Natural killer cell (primary cell): Measurements from ENCODE around the gene ALDH3B2. TPM values are rescaled to one million over a fixed set of nuclear protein-coding genes. Genes with fewer than 3 reads are reported as not detected.

Experiments
- ATAC-seq, 3 donors: fragments of 150-1000 bp in 2 of 3; fragments of 200-7000 bp in 1 of 3; cut with Tn5 transposase; 1 replicate in 1 of 3; 2 replicates in 2 of 3; pipeline ENCODE4 v1.10.0; 2021; ENCODE audit warnings: mild to moderate bottlenecking in 2 of 3, moderate library complexity in 2 of 3
- DNase-seq, 2 donors: peaks; one replicate each; pipeline versions ENCODE4 v3.0.0 to v3.0.0-alpha.2; 2013 to 2021; ENCODE audit warnings: mixed read lengths in 1 of 2
- H3K27ac ChIP-seq: one replicate; pipeline ENCODE4 v1.5.1; 2013; ENCODE audit warnings: mild to moderate bottlenecking, low read length
- H3K27me3 ChIP-seq: one replicate; pipeline ENCODE4 v1.6.1; 2013; ENCODE audit warnings: low read length; ENCODE audit not compliant: control insufficient read depth, insufficient read depth
- H3K36me3 ChIP-seq: one replicate; pipeline ENCODE4 v1.6.1; 2013; ENCODE audit warnings: low read length; ENCODE audit not compliant: control insufficient read depth, insufficient read depth
- H3K4me1 ChIP-seq: one replicate; pipeline ENCODE4 v1.6.1; 2013; ENCODE audit warnings: low read length; ENCODE audit not compliant: control insufficient read depth, insufficient read depth
- H3K4me3 ChIP-seq: one replicate; pipeline ENCODE4 v1.5.1; 2013; ENCODE audit warnings: low read length
- H3K9me3 ChIP-seq: one replicate; pipeline ENCODE4 v1.6.1; 2013; ENCODE audit warnings: low read length; ENCODE audit not compliant: control insufficient read depth, insufficient read depth
- H3K27ac Mint-ChIP-seq, 2 donors: one replicate each; pipeline ENCODE4 v1.8.0; 2022; ENCODE audit warnings: mild to moderate bottlenecking in 2 of 2, mixed read lengths in 2 of 2, moderate library complexity in 1 of 2
- H3K27me3 Mint-ChIP-seq, 2 donors: one replicate each; pipeline ENCODE4 v1.8.0; 2022; ENCODE audit warnings: low read depth in 2 of 2, mixed read lengths in 2 of 2
- H3K36me3 Mint-ChIP-seq: one replicate; pipeline ENCODE4 v1.8.0; 2022; ENCODE audit warnings: mixed read lengths
- H3K4me1 Mint-ChIP-seq, 2 donors: one replicate each; pipeline ENCODE4 v1.8.0; 2022; ENCODE audit warnings: mixed read lengths in 2 of 2
- H3K4me3 Mint-ChIP-seq: one replicate; pipeline ENCODE4 v1.8.0; 2022; ENCODE audit warnings: mild to moderate bottlenecking, moderate library complexity, mixed read lengths
- H3K9me3 Mint-ChIP-seq, 2 donors: one replicate each; pipeline ENCODE4 v1.8.0; 2022; ENCODE audit warnings: mixed read lengths in 2 of 2
- CTCF ChIP-seq: fragments of 200-600 bp; IDR thresholded peaks from one replicate; pipeline ENCODE4 v1.8.0; 2022; ENCODE audit warnings: antibody characterized with exemption
- WGBS: methylation state at CpG from one replicate; pipeline ENCODE4 v1.1.7; 2013; ENCODE audit warnings: missing lambda C conversion rate; ENCODE audit not compliant: insufficient coverage; 5-methylcytosine and 5-hydroxymethylcytosine counted together
- intact Hi-C: fragments of 100-400 bp; cut with micrococcal nuclease; formaldehyde crosslinking; loops from one replicate; pipeline ENCODE4 v1.14.2; 2022
- total RNA-seq, 4 donors: library from RNA; stranded (reverse); fragments of 120-200 nt in 1 of 4; gene quantifications; one replicate each; pipeline versions ENCODE4 v1.2.3 to v1.2.4, GENCODE V29; 2013 to 2022

ALDH3B2 gene
- total RNA-seq, 3 donors from 2014 or later (not counting 1 experiment from before 2014, with no cell fraction given): not detected

GRCh38 chr11:67632982-67633755 lies 41.3 kb downstream of the ALDH3B2 start:
- 94% methylated on average over 30 of the region's 30 CpGs for WGBS
- no peak for TF ChIP-seq CTCF
- Histone ChIP-seq H3K36me3 (no peaks in the 10 kb centered on the region), H3K9me3 (no peaks in the 10 kb centered on the region), H3K4me1 (peaks cover 23% of the 10 kb centered on the region), H3K4me3 (no peak overlapping the region), H3K27me3 (no peaks in the 10 kb centered on the region), H3K27ac (no peak overlapping the region)
- intact Hi-C loops: loop anchor here (10.0 kb wide), 1 partner anchor 82 kb away; no protein-coding TSS in a partner anchor
- ATAC-seq: no peak
- peak overlapping the region in 1 of 2 donors; percentile 38 for H3K27ac Mint-ChIP-seq
- H3K27me3 Mint-ChIP-seq: no peaks in the 10 kb centered on the region
- H3K4me1 Mint-ChIP-seq: peaks cover 5 to 13% of the 10 kb centered on the region in 2 donors
- peak overlapping the region; percentile 13 for H3K4me3 Mint-ChIP-seq
- DNase-seq: no peak
- H3K9me3 Mint-ChIP-seq: no peaks in the 10 kb centered on the region
- H3K36me3 Mint-ChIP-seq: no peaks in the 10 kb centered on the region

- DNase-seq (no peak), ATAC-seq (no peak)
- no peaks in the 10 kb centered on the region for H3K9me3 ChIP-seq
- TF ChIP-seq CTCF: no peak
- no peak overlapping the region for H3K4me3 ChIP-seq
- Mint-ChIP-seq H3K4me3 (peak overlapping the region; percentile 41), H3K27ac (no peak overlapping the region), H3K36me3 (no peaks in the 10 kb centered on the region), H3K27me3 (no peaks in the 10 kb centered on the region), H3K9me3 (no peaks in the 10 kb centered on the region), H3K4me1 (peaks cover 5 to 17% of the 10 kb centered on the region in 2 donors)
- no peaks in the 10 kb centered on the region for H3K36me3 ChIP-seq
- no peaks in the 10 kb centered on the region for H3K27me3 ChIP-seq
- H3K27ac ChIP-seq: no peak overlapping the region
- 77% methylated on average over 12 of the region's 12 CpGs for WGBS
- peaks cover 23% of the 10 kb centered on the region for H3K4me1 ChIP-seq
- intact Hi-C loops: loop anchor here (10.0 kb wide), 1 partner anchor 82 kb away; no protein-coding TSS in a partner anchor
Observed at GRCh38 chr11:67632175-67632981, 42.0 kb downstream of the ALDH3B2 start.

- no peak overlapping the region for H3K4me3 ChIP-seq
- no peak for TF ChIP-seq CTCF
- peak overlapping the region; percentile 41 for H3K4me3 Mint-ChIP-seq
- peaks cover 23% of the 10 kb centered on the region for H3K4me1 ChIP-seq
- H3K4me1 Mint-ChIP-seq: peaks cover 5 to 18% of the 10 kb centered on the region in 2 donors
- no peaks in the 10 kb centered on the region for H3K9me3 ChIP-seq
- DNase-seq (no peak), ATAC-seq (no peak)
- no peaks in the 10 kb centered on the region for H3K27me3 ChIP-seq
- H3K27ac Mint-ChIP-seq: no peak overlapping the region
- no peaks in the 10 kb centered on the region for H3K27me3 Mint-ChIP-seq
- no peak overlapping the region for H3K27ac ChIP-seq
- H3K9me3 Mint-ChIP-seq: no peaks in the 10 kb centered on the region
- H3K36me3 ChIP-seq: no peaks in the 10 kb centered on the region
- 100% methylated on average over 2 of the region's 2 CpGs for WGBS
- intact Hi-C loops: loop anchor here (10.0 kb wide), 1 partner anchor 83 kb away; no protein-coding TSS in a partner anchor
- no peaks in the 10 kb centered on the region for H3K36me3 Mint-ChIP-seq
Observed at GRCh38 chr11:67631853-67632174, 42.6 kb downstream of the ALDH3B2 start.
